GM12873 (cell line): Measurements from ENCODE around the gene NRP1.

Experiments
- CTCF ChIP-seq: IDR thresholded peaks from 2 replicates; pipeline ENCODE4 v1.5.1; 2012; ENCODE audit warnings: low read depth, mild to moderate bottlenecking, moderate library complexity, low read length, control low read depth; ENCODE audit not compliant: insufficient read depth; ENCODE audit errors: missing control alignments

Gene NRP1

GRCh38 chr10:33208166-33208565 lies 126.3 kb downstream of the NRP1 start:
- TF ChIP-seq CTCF: no peak

- TF ChIP-seq CTCF: no peak
Measured at GRCh38 chr10:33204031-33204430, 130.4 kb downstream of the NRP1 start.

GRCh38 chr10:33201971-33202370 lies 132.5 kb downstream of the NRP1 start:
- TF ChIP-seq CTCF: no peak

- no peak for TF ChIP-seq CTCF
Measured at GRCh38 chr10:33201056-33201780, 133.2 kb downstream of the NRP1 start.

- no peak for TF ChIP-seq CTCF
Measured at GRCh38 chr10:33199731-33200232, 134.7 kb downstream of the NRP1 start.

- TF ChIP-seq CTCF: no peak
Measured at GRCh38 chr10:33198610-33199009, 135.9 kb downstream of the NRP1 start.

- no peak for TF ChIP-seq CTCF
Measured at GRCh38 chr10:33196710-33197491, 137.6 kb downstream of the NRP1 start.
